ENCODE data around the gene CD200R1L.

Gene CD200R1L

GRCh38 chr3:112767177-112767576 lies 79.5 kb downstream of the CD200R1L start:
- Histone ChIP-seq H3K4me3 (ENCODE audit: low read depth, low read length) (no peak overlapping the region), H3K36me3 (ENCODE audit: insufficient read depth, low read length) (no peaks in the 10 kb centered on the region), H3K4me1 (ENCODE audit: control insufficient read depth, insufficient read depth, low read length, unreplicated experiment) (peaks cover 11% of the 10 kb centered on the region), H3K27me3 (ENCODE audit: insufficient read depth, low read length) (no peaks in the 10 kb centered on the region), H2AFZ (ENCODE audit: low read length, unreplicated experiment) (no peak overlapping the region), H3K27ac (ENCODE audit: low read depth, low read length) (no peak overlapping the region), H3K79me2 (ENCODE audit: control insufficient read depth, insufficient read depth, low read length, unreplicated experiment) (no peaks in the 10 kb centered on the region)

Measured in ACC112 (cell line).